PFSK-1 (cell line): ENCODE data around the gene PRKN.

Experiments
- POLR2AphosphoS5 ChIP-seq: IDR thresholded peaks from 2 replicates; pipeline ENCODE4 v1.6.1; 2012; ENCODE audit warnings: low read depth, mild to moderate bottlenecking, control low read depth, low read length, moderate library complexity
- SIN3A ChIP-seq: IDR thresholded peaks from 2 replicates; pipeline ENCODE4 v1.6.1; 2012; ENCODE audit warnings: mild to moderate bottlenecking, low read length, moderate library complexity, borderline replicate concordance; ENCODE audit not compliant: insufficient read depth
- TAF1 ChIP-seq: IDR thresholded peaks from 2 replicates; pipeline ENCODE4 v1.6.1; 2012; ENCODE audit warnings: low read length, control low read depth, borderline replicate concordance; ENCODE audit not compliant: insufficient read depth
- TF ChIP-seq, protein P1 (sequence below), 2 experiments: IDR thresholded peaks; 2 replicates each; pipeline versions ENCODE4 v1.6.1 to v1.8.0; 2011 to 2012; ENCODE audit warnings: low read depth in 2 of 2, low read length in 2 of 2, control low read depth in 1 of 2, inconsistent platforms in 1 of 2, mild to moderate bottlenecking in 1 of 2, moderate library complexity in 1 of 2; ENCODE audit not compliant: insufficient read depth in 1 of 2

DNA sequence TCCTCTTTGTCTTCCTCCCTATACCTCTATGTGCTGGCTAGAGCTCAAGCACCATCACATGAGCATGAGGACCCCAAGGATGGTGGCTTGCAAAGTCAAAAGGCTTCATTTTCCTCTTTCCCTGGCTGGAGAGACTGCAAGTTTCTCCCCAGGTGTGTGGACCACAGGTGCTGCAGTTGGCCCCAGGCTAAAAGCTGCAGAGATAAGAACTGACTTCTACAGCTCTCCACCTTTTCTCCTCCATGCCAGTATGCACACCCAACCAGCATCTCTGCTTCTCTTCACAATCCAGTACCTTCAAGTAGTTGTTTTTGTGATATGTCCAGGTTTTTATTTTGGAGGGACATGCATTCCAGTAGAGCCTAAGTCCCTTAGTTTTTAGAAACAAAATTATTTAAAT, 29.1 kb downstream of the PRKN start:
- TF ChIP-seq, protein P1, sequence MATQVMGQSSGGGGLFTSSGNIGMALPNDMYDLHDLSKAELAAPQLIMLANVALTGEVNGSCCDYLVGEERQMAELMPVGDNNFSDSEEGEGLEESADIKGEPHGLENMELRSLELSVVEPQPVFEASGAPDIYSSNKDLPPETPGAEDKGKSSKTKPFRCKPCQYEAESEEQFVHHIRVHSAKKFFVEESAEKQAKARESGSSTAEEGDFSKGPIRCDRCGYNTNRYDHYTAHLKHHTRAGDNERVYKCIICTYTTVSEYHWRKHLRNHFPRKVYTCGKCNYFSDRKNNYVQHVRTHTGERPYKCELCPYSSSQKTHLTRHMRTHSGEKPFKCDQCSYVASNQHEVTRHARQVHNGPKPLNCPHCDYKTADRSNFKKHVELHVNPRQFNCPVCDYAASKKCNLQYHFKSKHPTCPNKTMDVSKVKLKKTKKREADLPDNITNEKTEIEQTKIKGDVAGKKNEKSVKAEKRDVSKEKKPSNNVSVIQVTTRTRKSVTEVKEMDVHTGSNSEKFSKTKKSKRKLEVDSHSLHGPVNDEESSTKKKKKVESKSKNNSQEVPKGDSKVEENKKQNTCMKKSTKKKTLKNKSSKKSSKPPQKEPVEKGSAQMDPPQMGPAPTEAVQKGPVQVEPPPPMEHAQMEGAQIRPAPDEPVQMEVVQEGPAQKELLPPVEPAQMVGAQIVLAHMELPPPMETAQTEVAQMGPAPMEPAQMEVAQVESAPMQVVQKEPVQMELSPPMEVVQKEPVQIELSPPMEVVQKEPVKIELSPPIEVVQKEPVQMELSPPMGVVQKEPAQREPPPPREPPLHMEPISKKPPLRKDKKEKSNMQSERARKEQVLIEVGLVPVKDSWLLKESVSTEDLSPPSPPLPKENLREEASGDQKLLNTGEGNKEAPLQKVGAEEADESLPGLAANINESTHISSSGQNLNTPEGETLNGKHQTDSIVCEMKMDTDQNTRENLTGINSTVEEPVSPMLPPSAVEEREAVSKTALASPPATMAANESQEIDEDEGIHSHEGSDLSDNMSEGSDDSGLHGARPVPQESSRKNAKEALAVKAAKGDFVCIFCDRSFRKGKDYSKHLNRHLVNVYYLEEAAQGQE (IDR thresholded peaks at IDR 0.05; ENCODE audit: insufficient read depth in 1 of 2, low read depth in 2 of 2, low read length in 2 of 2), result no peak
- TF ChIP-seq POLR2AphosphoS5 (no peak), TAF1 (no peak), SIN3A (no peak)
